ENCODE results near the gene TAS2R42.

Gene TAS2R42

GRCh38 chr12:11144297-11144696, 42.4 kb downstream of the TAS2R42 start:
- DNase-seq (ENCODE audit: low read depth), result no peak

- DNase-seq (ENCODE audit: low read depth), result no peak
Measured at GRCh38 chr12:11143352-11143751, 43.4 kb downstream of the TAS2R42 start.

GRCh38 chr12:11136075-11136474, 50.7 kb downstream of the TAS2R42 start:
- no peak for DNase-seq (ENCODE audit: low read depth)

Measured in CMK (cell line).